Inflammatory macrophage treated with lipopolysaccharide for 4 hours (primary cell): ENCODE results near the gene CD7.

Experiments
- DNase-seq: peaks from one replicate; pipeline ENCODE4 v3.0.0-alpha.2; 2020

CD7 gene

GRCh38 chr17:82346342-82347300 is 29.2 kb upstream of the CD7 start:
- DNase-seq: no peak

DNA sequence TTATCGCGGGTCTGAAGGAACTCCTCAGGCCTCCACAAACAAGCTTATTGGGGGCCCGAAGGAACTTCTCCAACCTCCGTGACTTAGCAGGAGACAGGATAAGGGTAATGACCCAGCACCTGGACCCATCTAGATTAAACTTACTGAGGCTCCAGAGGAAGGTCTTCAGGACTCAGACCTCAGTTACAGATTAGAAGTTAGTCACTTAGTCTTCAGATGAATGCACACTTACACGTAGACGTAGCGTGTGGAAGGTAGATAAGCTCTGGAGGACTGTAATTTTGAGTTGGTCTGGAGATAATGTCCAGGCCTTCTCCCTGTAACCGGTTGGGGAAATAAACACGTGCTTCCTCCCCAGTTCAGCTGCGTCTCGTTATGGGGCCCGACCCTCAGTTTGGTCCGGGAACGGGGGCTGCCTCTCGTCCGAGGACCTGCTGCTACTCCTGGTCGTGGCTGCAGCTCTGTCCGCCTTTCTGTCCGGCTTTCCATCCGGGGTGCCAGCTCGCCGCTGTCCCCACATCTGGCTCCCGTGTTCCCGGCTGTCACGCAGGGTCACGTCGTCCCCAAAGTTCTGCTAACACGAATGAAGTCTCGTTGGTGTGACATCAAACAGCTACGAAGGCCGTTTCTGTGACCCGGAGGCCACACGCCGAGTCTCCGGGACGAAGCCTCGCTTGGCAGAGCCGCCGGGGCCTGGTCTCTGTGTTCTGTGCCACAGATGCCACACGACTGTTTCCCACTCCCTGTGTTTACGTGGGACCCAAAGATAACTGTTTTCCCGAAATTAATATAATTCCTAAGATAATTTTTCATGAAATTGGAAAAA is 28.0 kb upstream of the CD7 start:
- no peak for DNase-seq

- no peak for DNase-seq
These were observed 26.9 kb upstream of the CD7 start for GRCh38 chr17:82344175-82344907.

DNA sequence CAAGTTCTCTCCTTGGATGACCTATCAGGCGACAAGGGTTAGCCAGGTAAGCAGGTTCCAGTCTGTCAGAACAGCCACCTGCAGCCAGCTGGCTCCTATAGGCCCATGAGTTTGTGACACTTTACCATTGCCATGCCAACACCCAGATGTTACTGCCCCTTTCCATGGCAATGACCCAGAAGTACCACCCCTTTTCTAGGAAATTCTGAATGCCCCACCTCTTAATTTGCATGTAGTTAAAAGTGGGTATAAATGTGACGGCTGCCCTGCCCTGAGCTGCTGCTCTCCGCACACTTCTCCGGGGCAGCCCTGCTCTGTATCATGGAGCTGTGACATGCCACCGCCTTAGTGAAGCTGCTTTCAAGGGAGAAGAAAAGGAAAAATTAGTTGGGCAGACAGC is 26.2 kb upstream of the CD7 start:
- no peak for DNase-seq

DNA sequence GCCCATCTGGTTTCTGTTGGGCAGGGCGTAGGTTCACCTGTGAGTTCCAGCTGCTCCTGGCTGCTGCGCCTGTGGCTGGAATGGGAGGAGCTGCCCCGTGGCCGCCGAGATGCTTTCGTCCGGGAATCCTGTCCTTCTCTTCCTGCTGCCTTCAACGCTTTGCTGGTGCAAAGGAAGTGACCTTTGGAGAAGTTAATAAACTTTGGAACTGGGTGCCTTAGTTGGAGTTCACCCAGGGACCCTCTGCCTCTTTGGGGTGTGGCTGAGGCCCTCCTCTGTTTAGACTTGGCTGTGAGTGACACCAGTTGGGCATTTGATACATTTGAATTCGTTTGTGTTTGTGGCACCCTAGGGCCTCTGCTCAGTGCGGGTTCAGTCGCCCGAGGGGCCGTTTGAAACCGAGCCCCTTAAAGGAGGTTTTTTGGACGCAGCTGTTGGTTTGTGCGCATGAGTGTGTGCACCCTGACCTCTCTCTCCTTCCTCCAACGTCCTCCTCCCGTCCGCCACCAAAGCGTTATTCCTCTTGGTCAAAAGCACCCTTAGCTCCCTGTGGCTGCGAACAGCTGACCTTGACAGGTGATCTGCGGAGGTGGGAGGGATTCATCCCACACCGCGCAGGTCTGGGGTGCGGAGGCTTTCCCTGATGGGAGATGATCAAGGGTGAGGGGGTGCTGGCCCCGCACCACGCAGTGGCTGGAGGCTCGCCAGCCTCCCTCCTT is 25.1 kb upstream of the CD7 start:
- no peak for DNase-seq

DNA sequence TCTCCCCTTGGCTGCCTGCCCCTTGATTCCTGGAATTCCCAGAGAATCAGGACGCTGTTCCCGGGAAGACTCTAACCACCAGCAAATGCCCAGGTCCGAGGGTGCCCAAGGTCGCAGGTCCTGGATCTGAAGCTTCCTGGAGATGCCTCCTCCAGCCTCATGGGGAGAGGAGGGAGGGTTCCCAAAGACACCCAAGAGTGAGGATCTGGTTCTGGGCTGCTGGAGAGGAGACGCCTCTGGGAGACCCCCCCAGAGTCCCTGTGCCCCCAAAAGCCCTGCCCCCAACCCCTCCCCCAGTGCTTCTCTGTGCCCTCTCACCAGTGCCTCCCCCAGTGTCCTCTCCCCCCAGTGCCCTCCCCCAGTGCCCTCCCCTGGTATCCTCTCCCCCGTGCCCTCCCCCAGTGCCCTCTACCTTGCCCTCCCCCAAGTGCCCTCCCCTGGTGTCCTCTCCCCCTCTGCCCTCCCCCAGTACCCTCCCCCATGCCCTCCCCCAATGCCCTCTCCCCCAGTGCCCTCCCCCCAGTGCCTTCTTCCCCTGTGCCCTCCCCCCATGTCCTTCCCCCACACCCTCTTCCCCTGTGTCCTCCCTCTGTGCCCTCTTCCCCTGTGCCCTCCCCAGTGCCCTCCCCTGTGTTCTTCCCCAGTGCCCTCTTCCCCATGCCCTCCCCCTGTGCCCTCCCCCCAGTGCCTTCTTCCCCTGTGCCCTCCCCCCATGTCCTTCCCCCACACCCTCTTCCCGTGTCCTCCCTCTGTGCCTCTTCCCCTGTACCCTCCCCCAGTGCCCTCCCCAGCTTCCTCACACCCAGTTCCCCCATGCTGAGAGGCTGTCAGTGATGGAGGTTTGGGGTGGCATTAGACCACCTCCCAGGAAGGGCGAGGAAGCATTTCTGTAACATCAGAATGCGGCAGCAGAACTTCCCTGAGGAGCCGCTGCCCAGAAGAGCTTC is 22.5 kb upstream of the CD7 start:
- DNase-seq: no peak

DNA sequence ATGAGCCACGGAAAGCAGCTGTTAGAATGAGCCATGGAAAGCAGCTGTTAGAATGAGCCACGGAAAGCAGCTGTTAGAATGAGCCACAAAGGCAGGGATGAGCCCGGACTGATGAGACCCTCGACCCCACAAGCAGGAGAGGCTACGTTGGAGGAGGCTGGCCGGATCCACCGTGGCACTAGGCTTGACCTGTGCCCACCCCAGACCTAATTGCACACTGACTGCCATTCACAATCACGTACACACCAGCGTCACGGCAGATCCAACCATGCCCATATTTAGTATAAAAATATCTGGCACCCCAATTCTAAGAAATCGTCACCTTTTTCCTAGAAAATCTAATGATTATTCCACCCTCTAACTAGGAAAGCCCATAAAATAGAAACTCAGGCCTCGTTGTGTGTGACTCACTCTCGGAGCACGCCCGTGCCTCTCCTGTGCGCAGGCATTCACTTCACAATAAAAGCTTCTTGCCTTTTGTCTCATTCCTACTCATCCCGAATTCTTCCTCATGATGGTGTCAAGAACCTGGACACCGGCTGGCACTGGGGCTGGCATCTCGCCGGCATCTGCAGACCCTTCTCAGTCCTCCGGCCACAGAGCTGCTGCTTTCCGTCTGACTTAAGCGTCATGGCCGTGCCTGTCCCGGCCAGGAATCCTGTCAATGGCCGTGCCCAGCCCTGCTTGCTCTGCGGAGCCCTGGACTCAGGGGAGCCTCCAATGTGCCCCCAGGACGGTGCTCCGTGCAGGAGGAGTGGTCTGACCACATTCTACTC is 21.6 kb upstream of the CD7 start:
- no peak for DNase-seq

DNA sequence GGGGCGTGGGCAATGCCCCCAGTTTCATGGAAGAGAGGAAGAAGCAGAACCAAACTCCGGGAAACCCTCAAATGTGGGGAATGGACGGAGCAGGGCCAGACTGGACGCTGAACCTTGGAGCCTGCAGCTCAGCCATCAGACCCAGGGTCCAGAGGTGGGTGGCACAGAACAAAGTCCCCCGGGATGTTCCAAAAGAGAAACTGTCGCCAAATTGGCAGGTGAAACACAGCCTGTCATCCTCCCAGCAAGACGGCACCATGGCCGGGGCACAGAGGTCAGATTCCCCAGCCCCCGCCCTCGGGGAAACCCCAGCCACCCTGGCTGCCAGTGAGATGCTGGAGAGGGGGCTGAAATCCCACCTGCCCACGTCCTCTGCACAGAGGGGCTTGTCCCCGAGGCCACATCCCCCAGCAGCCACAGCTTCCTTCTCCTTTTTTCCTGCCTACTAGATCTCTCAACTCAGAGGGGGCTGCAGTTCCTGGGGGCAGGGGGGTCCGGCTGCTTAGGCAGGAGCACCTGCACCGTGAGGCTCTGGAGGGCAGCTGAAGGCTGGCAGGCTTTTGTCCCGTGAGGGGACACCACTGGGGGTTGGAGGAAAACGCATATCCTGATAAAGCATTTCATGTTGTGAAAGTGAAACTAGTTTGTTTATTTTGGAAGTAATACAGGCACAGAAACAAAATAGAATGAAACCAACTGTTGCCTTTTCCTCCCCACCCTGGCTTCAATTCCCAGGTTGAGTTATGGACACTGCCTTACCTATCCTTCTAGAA is 17.4 kb upstream of the CD7 start:
- peak; percentile 52 for DNase-seq

DNA sequence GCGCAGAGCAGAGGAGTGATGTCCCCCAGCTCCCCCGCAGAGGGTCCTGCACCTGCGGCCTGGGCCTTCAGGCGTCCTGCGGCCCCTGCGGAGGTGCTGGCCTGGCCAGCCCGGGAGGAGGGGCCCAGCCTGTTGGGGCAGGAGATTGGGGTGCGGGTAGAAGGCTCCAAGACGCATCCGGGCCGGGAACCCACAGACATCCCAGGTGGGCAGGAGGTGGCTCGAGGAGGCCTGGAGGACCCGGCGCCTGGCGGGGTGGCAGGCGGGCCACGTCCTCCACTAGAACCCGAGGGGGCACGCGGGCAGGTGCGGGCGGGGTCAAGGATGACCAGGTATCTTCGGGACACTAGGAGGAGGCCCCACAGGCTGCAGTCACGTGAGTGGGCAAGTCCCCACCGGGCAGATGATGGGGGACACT is 16.8 kb upstream of the CD7 start:
- no peak for DNase-seq

- peak; percentile 33 for DNase-seq
These were observed 16.1 kb upstream of the CD7 start, which contains the start of gene SECTM1 for GRCh38 chr17:82333279-82334171. Gene SECTM1, minus strand, starts transcription at chr17:82333766. Its CDS starts 6,526 bp downstream, at chr17:82327240.

GRCh38 chr17:82332669-82333278 is 15.4 kb upstream of the CD7 start:
- peak; percentile 81 for DNase-seq

- no peak for DNase-seq
These were observed 14.0 kb upstream of the CD7 start for GRCh38 chr17:82331345-82331939.

DNA sequence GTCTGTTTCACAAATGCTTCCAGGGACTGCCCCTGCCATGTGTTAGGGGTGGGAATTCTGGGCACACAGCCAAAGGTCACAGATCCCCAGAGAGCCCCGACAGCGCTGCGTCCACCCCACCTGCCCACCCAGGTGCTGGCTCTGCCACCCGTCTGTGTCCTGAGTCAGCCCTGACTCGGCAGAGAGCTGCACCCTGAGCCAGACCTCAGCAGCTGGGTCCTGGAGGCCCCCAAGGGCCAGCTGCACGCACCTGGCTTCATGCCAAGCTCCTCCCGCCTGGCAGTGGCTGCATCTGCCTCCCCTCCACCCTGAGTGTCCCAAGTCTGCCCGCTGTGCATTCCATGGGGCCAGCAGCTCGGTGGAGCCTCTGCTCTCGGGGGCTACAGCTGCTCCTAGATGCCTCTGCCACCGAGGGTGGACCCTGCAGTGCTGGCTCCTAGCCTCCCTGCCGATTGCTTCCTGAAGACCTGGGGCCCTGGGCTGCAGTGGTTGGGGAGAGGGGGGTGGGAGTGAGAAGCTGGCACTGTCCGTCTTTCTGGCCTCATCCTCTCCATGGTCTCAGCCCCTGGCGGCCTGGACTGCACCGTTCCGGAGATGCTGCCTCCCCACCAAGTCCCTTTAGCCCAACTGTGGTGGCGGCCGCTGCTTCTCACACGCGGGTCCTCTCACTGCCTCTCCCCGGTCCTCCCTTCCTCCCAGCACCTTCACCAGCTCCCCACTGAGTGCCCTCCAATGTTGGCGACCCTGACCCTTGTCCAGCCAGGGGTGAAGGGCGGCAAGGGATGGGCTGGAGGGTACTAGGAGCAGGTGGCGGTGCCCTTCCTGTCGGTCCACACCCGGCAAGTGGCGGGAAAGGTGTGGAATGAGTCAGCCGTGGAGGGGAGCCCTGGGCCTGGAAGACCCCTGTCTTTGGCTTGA is 13.2 kb upstream of the CD7 start:
- DNase-seq: no peak

- no peak for DNase-seq
These were observed 12.4 kb upstream of the CD7 start for GRCh38 chr17:82329683-82330321.

DNA sequence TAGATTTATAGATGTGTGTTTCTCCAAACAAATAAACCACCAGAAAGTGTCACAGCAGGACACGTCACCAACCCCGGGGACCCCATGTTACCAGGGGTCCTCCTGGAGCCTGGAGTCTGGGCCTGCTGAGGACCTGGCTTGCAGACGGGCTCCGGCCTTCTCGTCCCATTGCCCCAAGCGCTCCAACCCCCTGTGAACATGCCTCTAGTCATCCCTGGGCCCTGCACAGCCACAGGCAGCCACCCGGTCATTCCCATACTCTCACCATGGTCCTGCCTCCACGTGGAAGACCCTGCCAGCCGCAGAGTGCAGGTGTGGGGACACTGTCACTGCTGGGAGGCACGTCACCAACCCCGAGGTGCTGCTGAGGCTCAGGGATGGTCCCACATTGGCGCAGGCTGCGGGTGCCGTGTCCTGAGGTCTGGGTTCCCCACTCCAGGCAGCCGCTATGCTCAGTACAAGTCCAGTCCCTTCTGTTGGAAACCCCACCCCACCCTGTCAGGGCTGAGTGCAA is 11.6 kb upstream of the CD7 start:
- no peak for DNase-seq
